ENCODE data around the gene ARSA. TPM values are rescaled to one million over a fixed set of nuclear protein-coding genes. Genes with fewer than 3 reads are reported as not detected.
A peak's percentile ranks its signal among the peaks of the same experiment; 100 is the strongest.

ARSA gene
- total and polyA plus RNA-seq, 2 of the 13 experiments (the other 11 are each of a cell fraction or from before 2014, with no cell fraction given), result 9.0 to 11.5 TPM

DNA sequence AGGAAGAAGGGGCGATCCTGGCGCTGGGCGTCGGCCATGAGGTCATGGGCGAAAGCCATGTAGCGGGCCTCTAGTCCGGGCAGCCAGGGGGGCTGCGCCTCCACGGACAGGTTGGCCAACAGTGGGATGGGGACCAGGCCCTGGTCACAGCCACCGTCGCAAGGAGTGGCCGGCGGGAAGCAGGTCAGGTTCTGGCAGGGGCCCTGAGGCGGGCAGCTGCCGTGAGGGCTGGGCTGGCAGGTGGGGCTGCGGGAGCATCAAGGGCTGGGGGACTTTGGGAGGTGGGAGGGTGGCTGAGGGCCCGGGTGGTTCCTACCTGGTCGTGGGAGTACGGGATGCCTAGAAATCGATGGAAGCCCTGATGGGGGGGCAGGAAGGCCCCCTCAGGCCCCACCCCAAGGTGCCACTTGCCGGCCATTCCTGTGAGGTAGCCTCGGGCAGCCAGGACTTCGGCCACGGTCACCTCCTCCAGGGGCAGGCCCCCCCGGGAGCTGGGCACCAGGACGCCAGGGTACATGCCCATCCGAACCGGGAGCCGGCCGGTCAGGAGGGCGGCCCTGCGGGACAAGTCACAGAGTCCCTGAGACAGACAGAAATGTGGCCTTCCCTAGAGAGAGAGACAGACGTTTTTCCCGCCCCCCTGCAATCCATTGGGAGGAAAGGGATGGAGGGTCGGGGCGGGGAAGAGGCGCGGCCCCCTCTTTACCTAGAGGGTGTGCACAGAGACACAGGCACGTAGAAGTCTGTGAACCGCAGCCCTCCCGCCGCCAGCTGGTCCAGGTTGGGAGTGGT is 906 bp downstream of the ARSA start (continued):
- TF ChIP-seq ZNF232 (CRISPR knock-in tag; IDR thresholded peaks at IDR 0.05; ENCODE audit: borderline replicate concordance), result no peak
- TF ChIP-seq ZNF781 (CRISPR knock-in tag; IDR thresholded peaks at IDR 0.05; ENCODE audit: borderline replicate concordance, not compliant biosample characterization), result no peak
- TF ChIP-seq, protein P1, sequence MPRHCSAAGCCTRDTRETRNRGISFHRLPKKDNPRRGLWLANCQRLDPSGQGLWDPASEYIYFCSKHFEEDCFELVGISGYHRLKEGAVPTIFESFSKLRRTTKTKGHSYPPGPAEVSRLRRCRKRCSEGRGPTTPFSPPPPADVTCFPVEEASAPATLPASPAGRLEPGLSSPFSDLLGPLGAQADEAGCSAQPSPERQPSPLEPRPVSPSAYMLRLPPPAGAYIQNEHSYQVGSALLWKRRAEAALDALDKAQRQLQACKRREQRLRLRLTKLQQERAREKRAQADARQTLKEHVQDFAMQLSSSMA (CRISPR knock-in tag; IDR thresholded peaks at IDR 0.05), result no peak
- TF ChIP-seq PAX8 (CRISPR knock-in tag; IDR thresholded peaks at IDR 0.05; ENCODE audit: borderline replicate concordance), result no peak
- TF ChIP-seq SMYD3 (CRISPR knock-in tag; IDR thresholded peaks at IDR 0.05), result no peak
- TF ChIP-seq, protein P2, sequence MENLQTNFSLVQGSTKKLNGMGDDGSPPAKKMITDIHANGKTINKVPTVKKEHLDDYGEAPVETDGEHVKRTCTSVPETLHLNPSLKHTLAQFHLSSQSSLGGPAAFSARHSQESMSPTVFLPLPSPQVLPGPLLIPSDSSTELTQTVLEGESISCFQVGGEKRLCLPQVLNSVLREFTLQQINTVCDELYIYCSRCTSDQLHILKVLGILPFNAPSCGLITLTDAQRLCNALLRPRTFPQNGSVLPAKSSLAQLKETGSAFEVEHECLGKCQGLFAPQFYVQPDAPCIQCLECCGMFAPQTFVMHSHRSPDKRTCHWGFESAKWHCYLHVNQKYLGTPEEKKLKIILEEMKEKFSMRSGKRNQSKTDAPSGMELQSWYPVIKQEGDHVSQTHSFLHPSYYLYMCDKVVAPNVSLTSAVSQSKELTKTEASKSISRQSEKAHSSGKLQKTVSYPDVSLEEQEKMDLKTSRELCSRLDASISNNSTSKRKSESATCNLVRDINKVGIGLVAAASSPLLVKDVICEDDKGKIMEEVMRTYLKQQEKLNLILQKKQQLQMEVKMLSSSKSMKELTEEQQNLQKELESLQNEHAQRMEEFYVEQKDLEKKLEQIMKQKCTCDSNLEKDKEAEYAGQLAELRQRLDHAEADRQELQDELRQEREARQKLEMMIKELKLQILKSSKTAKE (CRISPR knock-in tag; IDR thresholded peaks at IDR 0.05; ENCODE audit: borderline replicate concordance), result no peak
- TF ChIP-seq ZNF747 (CRISPR knock-in tag; IDR thresholded peaks at IDR 0.05; ENCODE audit: borderline replicate concordance), result 0 out of 2 replicates have a peak, but pooled peaks have one; percentile 18
- TF ChIP-seq ZNF572 (CRISPR knock-in tag; IDR thresholded peaks at IDR 0.05), result no peak
- TF ChIP-seq EED (CRISPR knock-in tag; IDR thresholded peaks at IDR 0.05), result no peak
- no peak for TF ChIP-seq ZNF75D (CRISPR knock-in tag; IDR thresholded peaks at IDR 0.05; ENCODE audit: borderline replicate concordance)
- TF ChIP-seq SP5 (CRISPR knock-in tag; IDR thresholded peaks at IDR 0.05; ENCODE audit: borderline replicate concordance, low read depth), result peak; percentile 31; the same call in 1 of the 2 replicates
- no peak for TF ChIP-seq CBX2 (IDR thresholded peaks at IDR 0.05; ENCODE audit: low read depth, low read length)
- TF ChIP-seq CBX2 (CRISPR knock-in tag; IDR thresholded peaks at IDR 0.05; ENCODE audit: low read depth), result no peak
- no peak for TF ChIP-seq EP300 (IDR thresholded peaks at IDR 0.05; ENCODE audit: low read depth in 2 of 2, low read length in 2 of 2)
- no peak for TF ChIP-seq EP300 (CRISPR knock-in tag; IDR thresholded peaks at IDR 0.05; ENCODE audit: borderline replicate concordance)
- TF ChIP-seq REXO4 (CRISPR knock-in tag; IDR thresholded peaks at IDR 0.05; ENCODE audit: borderline replicate concordance), result no peak
- no peak for TF ChIP-seq CREB1 (IDR thresholded peaks at IDR 0.05)
- no peak for TF ChIP-seq CREB1 (CRISPR knock-in tag; IDR thresholded peaks at IDR 0.05)
- no peak for TF ChIP-seq MAF1 (CRISPR knock-in tag; IDR thresholded peaks at IDR 0.05; ENCODE audit: borderline replicate concordance)
- no peak for TF ChIP-seq FOXC1 (CRISPR knock-in tag; IDR thresholded peaks at IDR 0.05; ENCODE audit: borderline replicate concordance)
- TF ChIP-seq ZSCAN25 (CRISPR knock-in tag; IDR thresholded peaks at IDR 0.05), result no peak
- no peak for TF ChIP-seq SOX13 (IDR thresholded peaks at IDR 0.05)
- 0 out of 4 replicates have a peak, but pooled peaks of 1 of the 2 experiments have one; percentile 0 for TF ChIP-seq SOX13 (CRISPR knock-in tag; conservative IDR thresholded peaks at IDR 0.05 in 1 of 2, IDR thresholded peaks at IDR 0.05 in 1 of 2)
- TF ChIP-seq THAP11 (CRISPR knock-in tag; IDR thresholded peaks at IDR 0.05), result no peak
- TF ChIP-seq, protein P3, sequence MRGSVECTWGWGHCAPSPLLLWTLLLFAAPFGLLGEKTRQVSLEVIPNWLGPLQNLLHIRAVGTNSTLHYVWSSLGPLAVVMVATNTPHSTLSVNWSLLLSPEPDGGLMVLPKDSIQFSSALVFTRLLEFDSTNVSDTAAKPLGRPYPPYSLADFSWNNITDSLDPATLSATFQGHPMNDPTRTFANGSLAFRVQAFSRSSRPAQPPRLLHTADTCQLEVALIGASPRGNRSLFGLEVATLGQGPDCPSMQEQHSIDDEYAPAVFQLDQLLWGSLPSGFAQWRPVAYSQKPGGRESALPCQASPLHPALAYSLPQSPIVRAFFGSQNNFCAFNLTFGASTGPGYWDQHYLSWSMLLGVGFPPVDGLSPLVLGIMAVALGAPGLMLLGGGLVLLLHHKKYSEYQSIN (CRISPR knock-in tag; IDR thresholded peaks at IDR 0.05; ENCODE audit: borderline replicate concordance), result no peak
- TF ChIP-seq ZNF563 (CRISPR knock-in tag; IDR thresholded peaks at IDR 0.05), result 0 out of 2 replicates have a peak, but pooled peaks have one; percentile 58
- TF ChIP-seq ZSCAN31 (CRISPR knock-in tag; IDR thresholded peaks at IDR 0.05; ENCODE audit: low read depth), result 0 out of 2 replicates have a peak, but pooled peaks have one; percentile 40

Measured in HepG2 (cell line).